Smooth muscle cell (in vitro differentiated cells): ENCODE measurements around the gene ZFR2. TPM values are rescaled to one million over a fixed set of nuclear protein-coding genes. Genes with fewer than 3 reads are reported as not detected.
A peak's percentile ranks its signal among the peaks of the same experiment; 100 is the strongest.

Source experiments
- DNase-seq: peaks from one replicate; lab custom pipeline; 2025; ENCODE audit not compliant: unreplicated experiment; lab: John Stamatoyannopoulos, UW
- H2AFZ ChIP-seq: fragments of 200-600 bp; sonication (generic); 2 replicates; pipeline ENCODE4 v1.6.0; 2016; ENCODE audit warnings: antibody characterized with exemption, low read depth, mild to moderate bottlenecking
- H3F3A ChIP-seq: fragments of 200-600 bp; sonication (generic); 2 replicates; pipeline ENCODE4 v1.6.0; 2017; ENCODE audit warnings: antibody characterized with exemption, low read depth
- H3K27ac ChIP-seq: fragments of 200-600 bp; sonication (generic); 2 replicates; pipeline ENCODE4 v1.5.1; 2016; ENCODE audit warnings: low read depth, mild to moderate bottlenecking
- H3K27me3 ChIP-seq: fragments of 200-600 bp; sonication (generic); 2 replicates; pipeline ENCODE4 v1.6.1; 2016; ENCODE audit warnings: low read depth, mild to moderate bottlenecking
- H3K36me3 ChIP-seq: fragments of 200-600 bp; sonication (generic); 2 replicates; pipeline ENCODE4 v1.5.1; 2016; ENCODE audit warnings: low read depth
- H3K4me1 ChIP-seq: fragments of 200-600 bp; sonication (generic); 2 replicates; pipeline ENCODE4 v1.5.1; 2016; ENCODE audit warnings: low read depth
- H3K4me2 ChIP-seq: fragments of 200-600 bp; sonication (generic); 2 replicates; pipeline ENCODE4 v1.6.0; 2016; ENCODE audit warnings: mild to moderate bottlenecking
- H3K4me3 ChIP-seq: fragments of 200-600 bp; sonication (generic); 2 replicates; pipeline ENCODE4 v1.5.1; 2016; ENCODE audit warnings: mild to moderate bottlenecking
- H3K79me2 ChIP-seq: fragments of 200-600 bp; sonication (generic); 2 replicates; pipeline ENCODE4 v1.6.0; 2016; ENCODE audit warnings: low read depth, mild to moderate bottlenecking
- H3K9ac ChIP-seq: fragments of 200-600 bp; sonication (generic); 2 replicates; pipeline ENCODE4 v1.6.0; 2016; ENCODE audit warnings: low read depth
- H3K9me3 ChIP-seq: fragments of 200-600 bp; sonication (generic); replicated peaks from 2 replicates; pipeline ENCODE4 v1.5.1; 2016; ENCODE audit warnings: low read depth
- H4K20me1 ChIP-seq: fragments of 200-600 bp; sonication (generic); 2 replicates; pipeline ENCODE4 v1.6.0; 2016; ENCODE audit warnings: low read depth
- WGBS: methylation state at CpG from one replicate; pipeline ENCODE4 v1.1.7; 2016; ENCODE audit warnings: low lambda C conversion rate; 5-methylcytosine and 5-hydroxymethylcytosine counted together
- polyA plus RNA-seq: library from polyadenylated mRNA; unstranded; fragments of >200 nt; fragmentation: Nextera tagmentation; extraction: Ambion mirVana; gene quantifications from 2 replicates; pipeline ENCODE4 v1.2.1, GENCODE V29; 2016
- total RNA-seq: library from RNA; depleted of rRNA; stranded (reverse); fragments of >200 nt; gene quantifications from 2 replicates; pipeline ENCODE4 v1.2.3, GENCODE V29; 2014
- TF ChIP-seq, protein P1 (sequence below): fragments of 200-600 bp; sonication (generic); IDR thresholded peaks from 2 replicates; pipeline ENCODE4 v1.5.1; 2017; ENCODE audit warnings: borderline replicate concordance, mild to moderate bottlenecking, antibody characterized with exemption; ENCODE audit not compliant: insufficient read depth, poor library complexity, severe bottlenecking

ZFR2 gene
- 0.54 and 1.4 TPM in 2 replicates for total RNA-seq
- polyA plus RNA-seq, result 1.8 and 4.8 TPM in 2 replicates

DNA sequence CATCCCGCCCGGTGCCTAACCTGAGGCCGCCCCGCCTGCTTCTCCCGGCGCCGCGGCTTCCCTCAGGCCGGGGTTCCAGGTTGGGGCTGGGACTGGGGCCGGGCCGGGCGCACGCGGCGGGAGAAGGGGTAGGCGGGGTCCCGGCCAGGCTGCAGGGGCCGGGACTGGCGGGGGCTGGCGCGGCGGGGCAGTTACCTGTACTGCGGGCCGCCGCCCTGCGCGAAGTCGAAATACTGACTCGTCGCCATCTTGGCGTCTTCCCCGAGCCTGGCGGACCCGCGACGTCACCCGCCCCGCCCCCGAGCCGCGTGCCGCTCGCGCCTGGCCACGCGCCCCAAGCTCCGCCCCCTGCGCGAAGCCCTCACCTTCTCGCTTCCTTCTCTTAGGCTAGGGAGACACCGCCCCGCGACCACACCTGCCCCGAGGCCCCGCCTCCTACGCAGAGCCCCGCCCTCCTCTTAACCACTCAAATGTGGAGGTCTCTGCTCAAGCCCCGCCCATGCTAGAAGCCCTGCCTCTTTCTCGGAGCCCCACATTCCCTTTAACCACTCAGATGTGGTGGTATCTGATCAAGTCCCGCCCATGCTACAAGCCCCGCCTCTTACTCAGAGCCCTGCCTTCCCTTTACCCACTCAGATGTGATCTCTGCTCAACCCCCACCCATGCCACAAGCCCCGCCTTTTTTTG, at the start of gene ZFR2:
Gene ZFR2, minus strand, starts transcription at position 269 of the 687 bp plus-strand sequence. Its CDS starts 21 bp downstream, at position 248.
- no peak within 1 kb of the TSS for H2AFZ ChIP-seq
- 36% methylated on average over 10 of the region's 62 CpGs for WGBS
- TF ChIP-seq, protein P1, sequence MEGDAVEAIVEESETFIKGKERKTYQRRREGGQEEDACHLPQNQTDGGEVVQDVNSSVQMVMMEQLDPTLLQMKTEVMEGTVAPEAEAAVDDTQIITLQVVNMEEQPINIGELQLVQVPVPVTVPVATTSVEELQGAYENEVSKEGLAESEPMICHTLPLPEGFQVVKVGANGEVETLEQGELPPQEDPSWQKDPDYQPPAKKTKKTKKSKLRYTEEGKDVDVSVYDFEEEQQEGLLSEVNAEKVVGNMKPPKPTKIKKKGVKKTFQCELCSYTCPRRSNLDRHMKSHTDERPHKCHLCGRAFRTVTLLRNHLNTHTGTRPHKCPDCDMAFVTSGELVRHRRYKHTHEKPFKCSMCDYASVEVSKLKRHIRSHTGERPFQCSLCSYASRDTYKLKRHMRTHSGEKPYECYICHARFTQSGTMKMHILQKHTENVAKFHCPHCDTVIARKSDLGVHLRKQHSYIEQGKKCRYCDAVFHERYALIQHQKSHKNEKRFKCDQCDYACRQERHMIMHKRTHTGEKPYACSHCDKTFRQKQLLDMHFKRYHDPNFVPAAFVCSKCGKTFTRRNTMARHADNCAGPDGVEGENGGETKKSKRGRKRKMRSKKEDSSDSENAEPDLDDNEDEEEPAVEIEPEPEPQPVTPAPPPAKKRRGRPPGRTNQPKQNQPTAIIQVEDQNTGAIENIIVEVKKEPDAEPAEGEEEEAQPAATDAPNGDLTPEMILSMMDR, result no peak
- H3K4me3 ChIP-seq, result peak within 1 kb of the TSS; percentile 36
- no peaks in the 10 kb centered on the region for H3F3A ChIP-seq
- H3K27ac ChIP-seq, result no peak within 1 kb of the TSS
- no peaks in the 10 kb centered on the region for H3K36me3 ChIP-seq
- H3K9me3 ChIP-seq, result no peaks in the 10 kb centered on the region
- H3K9ac ChIP-seq, result no peak within 1 kb of the TSS
- peaks cover 35% of the 10 kb centered on the region for H3K27me3 ChIP-seq
- no peak for DNase-seq
- H4K20me1 ChIP-seq, result no peaks in the 10 kb centered on the region
- no peaks in the 10 kb centered on the region for H3K4me1 ChIP-seq
- peak within 1 kb of the TSS; percentile 80 for H3K4me2 ChIP-seq
- H3K79me2 ChIP-seq, result no peaks in the 10 kb centered on the region

DNA sequence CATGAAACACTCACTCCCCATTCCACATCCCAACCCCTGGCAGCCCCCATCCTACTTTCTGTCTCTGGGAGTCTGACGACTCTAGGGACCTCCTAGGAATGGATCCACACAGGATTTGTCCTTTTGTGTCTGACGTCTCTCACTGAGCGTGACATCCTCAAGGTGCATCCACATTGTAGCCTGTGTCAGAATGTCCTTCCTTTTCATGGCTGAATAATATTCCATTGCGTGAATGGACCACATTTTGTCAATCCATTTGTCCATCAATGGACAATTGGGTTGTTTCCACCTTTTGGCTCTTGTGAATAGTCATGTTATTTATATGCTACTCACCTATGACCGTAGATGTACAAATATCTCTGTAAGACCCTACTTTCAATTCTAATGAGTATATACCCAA, 47.2 kb upstream of the ZFR2 start:
- H3K36me3 ChIP-seq, result no peaks in the 10 kb centered on the region
- no peaks in the 10 kb centered on the region for H3K79me2 ChIP-seq
- no peaks in the 10 kb centered on the region for H3K4me1 ChIP-seq
- no peaks in the 10 kb centered on the region for H3K27me3 ChIP-seq
- H4K20me1 ChIP-seq, result no peaks in the 10 kb centered on the region
- no peak overlapping the region for H3K4me3 ChIP-seq
- DNase-seq, result no peak
- no peak overlapping the region for H2AFZ ChIP-seq
- H3K27ac ChIP-seq, result no peak overlapping the region
- 100% methylated on average over 5 of the region's 5 CpGs for WGBS
- no peak overlapping the region for H3K9ac ChIP-seq
- no peaks in the 10 kb centered on the region for H3F3A ChIP-seq
- TF ChIP-seq, protein P1, result no peak
- no peak overlapping the region for H3K4me2 ChIP-seq
- H3K9me3 ChIP-seq, result no peaks in the 10 kb centered on the region

DNA sequence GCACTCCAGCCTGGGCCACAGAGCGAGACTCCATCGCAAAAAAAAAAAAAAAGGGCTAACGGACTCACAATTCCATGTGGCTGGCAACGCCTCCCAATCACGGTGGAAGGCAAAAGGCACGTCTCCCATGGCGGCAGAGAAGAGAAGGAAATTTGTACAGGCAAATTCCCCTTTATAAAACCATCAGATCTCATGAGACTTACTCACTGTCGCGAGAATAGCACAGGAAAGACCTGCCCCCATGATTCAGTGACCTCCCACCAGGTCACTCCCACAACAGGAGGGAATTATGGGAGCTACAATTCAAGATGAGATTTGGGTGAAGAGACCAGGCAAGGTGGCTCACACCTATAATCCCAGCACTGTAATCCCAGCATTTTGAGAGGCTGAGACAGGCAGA, 45.4 kb upstream of the ZFR2 start:
- no peak for DNase-seq
- Histone ChIP-seq H3K36me3 (no peaks in the 10 kb centered on the region), H3K27ac (no peak overlapping the region), H4K20me1 (no peaks in the 10 kb centered on the region), H2AFZ (no peak overlapping the region), H3K27me3 (no peaks in the 10 kb centered on the region), H3F3A (no peaks in the 10 kb centered on the region), H3K4me2 (no peak overlapping the region), H3K9ac (no peak overlapping the region), H3K4me1 (no peaks in the 10 kb centered on the region), H3K79me2 (no peaks in the 10 kb centered on the region), H3K9me3 (no peaks in the 10 kb centered on the region), H3K4me3 (no peak overlapping the region)
- 82% methylated on average over 9 of the region's 9 CpGs for WGBS
- TF ChIP-seq, protein P1, result no peak

DNA sequence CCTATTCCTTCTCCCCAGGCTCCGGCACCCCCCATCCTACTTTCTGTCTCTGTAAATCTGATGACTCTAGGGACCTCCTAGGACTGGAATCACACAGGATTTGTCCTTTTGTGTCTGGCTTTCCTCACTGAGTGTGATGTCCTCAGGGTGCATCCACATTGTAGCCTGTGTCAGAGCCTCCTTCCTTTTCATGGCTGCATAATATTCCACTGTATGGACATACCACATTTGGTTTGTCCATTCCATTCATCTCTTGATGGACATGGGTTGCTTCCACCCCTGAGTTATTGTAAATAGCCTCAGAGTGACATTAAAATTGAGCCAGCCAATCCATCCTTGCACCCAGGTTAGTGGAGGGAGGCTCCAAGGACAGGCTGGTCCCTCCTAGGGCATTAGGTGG, 41.3 kb upstream of the ZFR2 start:
- H3K4me3 ChIP-seq, result no peak overlapping the region
- H4K20me1 ChIP-seq, result no peaks in the 10 kb centered on the region
- H3K36me3 ChIP-seq, result no peaks in the 10 kb centered on the region
- no peak for DNase-seq
- TF ChIP-seq, protein P1, result no peak
- H3K9me3 ChIP-seq, result no peaks in the 10 kb centered on the region
- H2AFZ ChIP-seq, result no peak overlapping the region
- H3K9ac ChIP-seq, result no peak overlapping the region
- H3K27ac ChIP-seq, result no peak overlapping the region
- no peaks in the 10 kb centered on the region for H3K27me3 ChIP-seq
- no peaks in the 10 kb centered on the region for H3K79me2 ChIP-seq
- H3K4me1 ChIP-seq, result no peaks in the 10 kb centered on the region
- 100% methylated on average over 1 of the region's 1 CpG for WGBS
- no peak overlapping the region for H3K4me2 ChIP-seq
- no peaks in the 10 kb centered on the region for H3F3A ChIP-seq
